K562 (cell line): Measurements from ENCODE around the gene SRMS. TPM values are rescaled to one million over a fixed set of nuclear protein-coding genes. Genes with fewer than 3 reads are reported as not detected.

ENCODE experiments used
- ARID4B ChIP-seq: sonication (generic); formaldehyde crosslinking; IDR thresholded peaks from 2 replicates; pipeline ENCODE4 v1.8.0; 2022; ENCODE audit warnings: mild to moderate bottlenecking, missing genetic modification reagents
- BRCA1 ChIP-seq, 2 experiments: fragments of 450-650 bp in 1 of 2; sonication (generic) in 1 of 2; formaldehyde crosslinking in 1 of 2; IDR thresholded peaks; 2 replicates each; pipeline versions ENCODE4 v1.5.0 to v1.6.1; 2017 to 2020; ENCODE audit warnings: mild to moderate bottlenecking in 1 of 2, missing genetic modification reagents in 1 of 2
- CC2D1A ChIP-seq: fragments of 450-650 bp; IDR thresholded peaks from 2 replicates; pipeline ENCODE4 v1.6.1; 2017; ENCODE audit warnings: mild to moderate bottlenecking
- CGGBP1 ChIP-seq: fragments of 250-450 bp; sonication (Bioruptor Pico); IDR thresholded peaks from 2 replicates; pipeline ENCODE4 v1.9.0; 2021; ENCODE audit warnings: mild to moderate bottlenecking
- MYC ChIP-seq, 2 experiments: fragments of 250-450 bp in 1 of 2; sonication (Bioruptor Pico) in 1 of 2; IDR thresholded peaks; 2 replicates each; pipeline versions ENCODE4 v1.5.1 to v1.6.1; 2012 to 2021; ENCODE audit warnings: low read depth in 2 of 2, borderline replicate concordance in 1 of 2, improper control_type of control experiment in 1 of 2, low read length in 1 of 2, mild to moderate bottlenecking in 1 of 2, moderate library complexity in 1 of 2
- NR2C2 ChIP-seq, 2 experiments: fragments of 200-800 bp in 1 of 2; sonication (Bioruptor generic) in 1 of 2; sonication (generic) in 1 of 2; formaldehyde crosslinking in 1 of 2; IDR thresholded peaks; 2 replicates each; pipeline versions ENCODE4 v1.6.1 to v1.8.0; 2016 to 2022; ENCODE audit warnings: mild to moderate bottlenecking in 1 of 2, missing compliant biosample characterization in 1 of 2, missing genetic modification characterization in 1 of 2, missing genetic modification reagents in 1 of 2
- SMARCA4 ChIP-seq: fragments of 450-650 bp; IDR thresholded peaks from 2 replicates; pipeline ENCODE4 v1.6.1; 2016
- TEAD4 ChIP-seq, 2 experiments: sonication (generic) in 1 of 2; formaldehyde crosslinking in 1 of 2; IDR thresholded peaks; 2 replicates each; pipeline versions ENCODE4 v1.6.1 to v1.8.0; 2012 to 2022; ENCODE audit warnings: borderline replicate concordance in 1 of 2, inconsistent platforms in 1 of 2, low read length in 1 of 2, mild to moderate bottlenecking in 1 of 2, missing genetic modification reagents in 1 of 2
- ZBTB33 ChIP-seq: sonication (generic); formaldehyde crosslinking; IDR thresholded peaks from 2 replicates; pipeline ENCODE4 v1.8.1; 2023; ENCODE audit warnings: mild to moderate bottlenecking, missing genetic modification reagents
- ZNF740 ChIP-seq, 3 experiments: fragments of 200-800 bp in 1 of 3; sonication (Bioruptor generic) in 1 of 3; sonication (generic) in 1 of 3; formaldehyde crosslinking in 1 of 3; IDR thresholded peaks; 2 replicates each; pipeline versions ENCODE4 v1.6.1 to v1.8.0; 2016 to 2022; ENCODE audit warnings: mild to moderate bottlenecking in 2 of 3, missing compliant biosample characterization in 2 of 3, missing genetic modification characterization in 2 of 3, missing genetic modification reagents in 1 of 3
- polyA plus RNA-seq, 8 experiments: library from polyadenylated mRNA; depleted of rRNA in 4 of 8; stranded (reverse) in 5 of 8; unstranded in 3 of 8; fragments of >200 nt; fragmentation: Nextera tagmentation in 2 of 8; fragmentation: Illumina TruSeq in 1 of 8; extraction: Ambion mirVana in 2 of 8; extraction: Trizol in 1 of 8; gene quantifications; 2 replicates each; pipeline versions ENCODE4 v1.2.1 to v1.2.3, GENCODE V29; 2011 to 2014; ENCODE audit warnings: inconsistent platforms in 1 of 8, missing spikeins in 1 of 8
- total RNA-seq, 7 experiments: library from RNA; depleted of rRNA in 6 of 7; stranded (reverse); fragments of >200 nt in 6 of 7; fragmentation: Illumina TruSeq in 2 of 7; extraction: Trizol in 2 of 7; gene quantifications; 2 replicates each; pipeline versions ENCODE4 v1.2.1 to v1.2.3, GENCODE V29; 2011 to 2021; ENCODE audit warnings: low replicate concordance in 1 of 7

Gene SRMS
- total and polyA plus RNA-seq, 9 of the 15 experiments (the other 6 are each of a cell fraction or from before 2014, with no cell fraction given): 0.07 TPM; not detected in 8

DNA sequence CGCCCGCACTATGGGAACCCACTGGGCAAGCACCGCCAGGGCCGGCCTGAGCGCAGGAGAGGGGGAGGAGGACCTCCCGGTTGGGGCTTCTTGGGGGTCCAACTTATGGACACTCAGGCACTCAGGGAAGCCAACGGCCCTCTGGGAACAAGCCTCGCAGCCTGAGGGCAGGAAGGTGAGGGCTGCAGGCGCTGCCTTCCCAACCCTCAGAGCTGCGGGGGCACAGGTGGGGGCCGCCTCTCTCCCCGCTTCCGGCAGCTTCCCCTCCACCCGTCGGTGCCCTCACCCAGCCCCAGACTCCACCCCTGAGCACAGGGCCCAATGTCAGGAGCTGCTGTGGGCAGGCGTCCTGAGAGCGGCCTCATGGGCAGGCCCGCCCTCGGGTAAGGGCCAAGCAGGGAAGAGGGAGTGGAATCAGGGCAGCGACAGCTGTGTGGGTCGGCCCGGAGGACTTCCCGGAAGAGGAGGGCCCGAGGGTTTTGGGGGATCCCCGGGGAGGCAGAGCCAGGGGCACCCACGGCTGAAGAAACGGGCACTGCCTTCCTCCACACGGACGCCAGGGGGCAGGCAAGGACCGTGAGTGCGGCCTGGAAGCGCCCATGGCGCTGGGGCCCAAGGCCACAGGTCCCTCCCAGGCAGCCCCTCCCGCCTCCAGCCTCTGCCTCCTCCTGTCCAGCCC, 9.9 kb downstream of the SRMS start (continued):
- TF ChIP-seq MYC (IDR thresholded peaks at IDR 0.05; ENCODE audit: low read depth, low read length) (peak; percentile 23; the same call in 1 of the 2 replicates), MYC (CRISPR knock-in tag; IDR thresholded peaks at IDR 0.05; ENCODE audit: borderline replicate concordance, low read depth) (no peak), SMARCA4 (no peak), ZBTB33 (CRISPR knock-in tag) (peak; percentile 74), BRCA1 (IDR thresholded peaks at IDR 0.05) (no peak), BRCA1 (CRISPR knock-in tag; IDR thresholded peaks at IDR 0.05) (0 out of 2 replicates have a peak, but pooled peaks have one; percentile 86), ZNF740 (CRISPR knock-in tag; IDR thresholded peaks at IDR 0.05) (peak; percentile 53; the same call in 1 of the 2 replicates), ZNF740 (tag; IDR thresholded peaks at IDR 0.05) (no peak), ARID4B (CRISPR knock-in tag) (peak; percentile 54; the same call in 1 of the 2 replicates), CGGBP1 (CRISPR knock-in tag) (no peak), NR2C2 (CRISPR knock-in tag; IDR thresholded peaks at IDR 0.05) (no peak), NR2C2 (tag; IDR thresholded peaks at IDR 0.05) (peak; percentile 25; the same call in 1 of the 2 replicates), TEAD4 (IDR thresholded peaks at IDR 0.05; ENCODE audit: low read length) (no peak), TEAD4 (CRISPR knock-in tag; IDR thresholded peaks at IDR 0.05; ENCODE audit: borderline replicate concordance) (no peak), CC2D1A (peak; percentile 79)
